T-helper 17 cell (primary cell): Measurements from ENCODE around the gene IMP4. TPM values are rescaled to one million over a fixed set of nuclear protein-coding genes. Genes with fewer than 3 reads are reported as not detected.

Experiments used
- ATAC-seq: fragments of 150-1000 bp; cut with Tn5 transposase; 2 replicates; pipeline ENCODE4 v1.10.0; 2021; ENCODE audit warnings: mild to moderate bottlenecking, moderate library complexity
- DNase-seq, 3 donors: peaks; one replicate each; pipeline versions ENCODE4 v3.0.0 to v3.0.0-alpha.2; 2020 to 2021
- H3K9me3 ChIP-seq: one replicate; pipeline ENCODE4 v1.7.0; 2013; ENCODE audit warnings: low read length, mild to moderate bottlenecking; ENCODE audit not compliant: control insufficient read depth, poor library complexity, severe bottlenecking
- H3K27ac Mint-ChIP-seq: one replicate; pipeline ENCODE4 v1.8.0; 2022; ENCODE audit warnings: mild to moderate bottlenecking, moderate library complexity, mixed read lengths
- H3K27me3 Mint-ChIP-seq: one replicate; pipeline ENCODE4 v1.8.0; 2022; ENCODE audit warnings: mixed read lengths
- H3K36me3 Mint-ChIP-seq: one replicate; pipeline ENCODE4 v1.8.0; 2022; ENCODE audit warnings: low read depth, mixed read lengths
- H3K4me1 Mint-ChIP-seq: one replicate; pipeline ENCODE4 v1.8.0; 2022; ENCODE audit warnings: mild to moderate bottlenecking, mixed read lengths
- H3K4me3 Mint-ChIP-seq: one replicate; pipeline ENCODE4 v1.8.0; 2022; ENCODE audit warnings: mild to moderate bottlenecking, moderate library complexity, mixed read lengths
- total RNA-seq, 4 donors: library from RNA in 2 of 4; stranded (reverse) in 2 of 4; gene quantifications; one replicate each; pipeline ENCODE4 v1.2.3 and lab custom pipeline; 2022 to 2026

The IMP4 gene
- total RNA-seq, 2 donors from 2014 or later, result 59.3 to 65.6 TPM

DNA sequence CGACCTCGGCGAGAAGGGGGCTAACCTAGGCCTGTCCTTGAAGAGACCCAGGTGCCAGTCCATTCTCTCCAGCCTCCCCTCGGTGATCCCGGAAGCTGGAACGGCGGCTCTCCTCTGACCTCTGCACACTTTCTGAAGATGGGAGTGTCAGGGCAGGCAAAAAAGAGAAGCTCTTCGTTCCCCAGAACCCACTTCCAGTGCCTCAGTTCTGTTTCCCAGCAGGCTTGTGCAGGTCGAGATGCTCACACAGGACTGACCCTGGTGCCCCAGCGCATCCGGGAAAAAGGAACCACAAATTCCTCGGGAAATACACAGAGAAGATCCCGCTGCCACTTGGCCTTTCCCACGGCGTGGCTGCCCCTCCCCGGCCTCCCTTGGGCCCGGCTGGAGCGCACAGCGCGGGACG lies 12.5 kb downstream of the IMP4 start:
- Mint-ChIP-seq H3K27me3 (no peaks in the 10 kb centered on the region), H3K36me3 (no peaks in the 10 kb centered on the region), H3K27ac (no peak overlapping the region), H3K4me3 (peak overlapping the region; percentile 86), H3K4me1 (peaks cover 8% of the 10 kb centered on the region)
- ATAC-seq (no peak), DNase-seq (no peak)
- no peaks in the 10 kb centered on the region for H3K9me3 ChIP-seq

DNA sequence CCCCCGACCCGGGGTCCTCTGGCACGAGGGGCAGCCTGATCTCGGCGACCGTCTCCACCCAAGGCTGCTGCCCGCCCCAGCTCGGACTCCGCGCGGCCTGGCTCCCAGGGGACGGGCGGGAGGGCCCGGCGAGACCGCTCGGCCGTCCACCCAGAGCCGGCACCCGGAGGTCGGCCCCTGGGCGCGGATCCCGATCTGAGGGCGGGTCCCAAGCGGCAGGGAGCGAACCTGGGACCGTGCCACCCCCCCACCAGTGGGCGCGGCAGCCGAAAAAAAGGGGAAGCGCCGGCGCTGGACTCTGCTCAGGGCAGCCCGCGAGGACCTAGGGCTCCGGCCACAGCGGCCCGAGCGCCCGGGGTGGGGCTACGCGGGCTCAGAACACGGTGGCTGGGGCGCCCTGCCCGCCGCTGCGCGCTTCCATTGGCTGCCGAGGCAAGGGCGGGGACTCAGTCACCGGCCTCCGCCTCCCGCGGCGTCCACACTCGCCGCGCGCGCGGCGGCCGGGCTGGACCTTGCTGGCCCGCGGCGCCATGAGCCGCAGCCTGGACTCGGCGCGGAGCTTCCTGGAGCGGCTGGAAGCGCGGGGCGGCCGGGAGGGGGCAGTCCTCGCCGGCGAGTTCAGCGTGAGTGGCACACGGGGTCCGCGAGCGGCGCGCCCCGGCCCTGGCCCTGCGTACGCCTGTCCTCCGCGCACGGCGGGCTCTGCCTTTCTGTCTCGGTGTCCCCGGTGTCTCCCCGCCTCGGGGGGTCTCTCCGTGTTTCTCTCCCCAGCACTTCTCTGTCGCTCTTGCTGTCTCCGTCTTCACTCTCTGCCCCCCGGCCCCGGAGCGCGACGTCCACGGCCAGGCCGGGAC lies 13.1 kb downstream of the IMP4 start, which contains the start of gene PTPN18:
Gene PTPN18 (plus strand): TSS at position 479 of the 854 bp plus-strand sequence. CDS start 52 bp downstream, at position 531.
- ATAC-seq (peak; percentile 93), DNase-seq (peak; percentile 40 to 55 (median 47))
- H3K4me1 Mint-ChIP-seq, result peaks cover 8% of the 10 kb centered on the region
- peak within 1 kb of the TSS; percentile 86 for H3K4me3 Mint-ChIP-seq
- no peaks in the 10 kb centered on the region for H3K9me3 ChIP-seq
- H3K36me3 Mint-ChIP-seq, result no peaks in the 10 kb centered on the region
- no peak within 1 kb of the TSS for H3K27ac Mint-ChIP-seq
- H3K27me3 Mint-ChIP-seq, result no peaks in the 10 kb centered on the region

DNA sequence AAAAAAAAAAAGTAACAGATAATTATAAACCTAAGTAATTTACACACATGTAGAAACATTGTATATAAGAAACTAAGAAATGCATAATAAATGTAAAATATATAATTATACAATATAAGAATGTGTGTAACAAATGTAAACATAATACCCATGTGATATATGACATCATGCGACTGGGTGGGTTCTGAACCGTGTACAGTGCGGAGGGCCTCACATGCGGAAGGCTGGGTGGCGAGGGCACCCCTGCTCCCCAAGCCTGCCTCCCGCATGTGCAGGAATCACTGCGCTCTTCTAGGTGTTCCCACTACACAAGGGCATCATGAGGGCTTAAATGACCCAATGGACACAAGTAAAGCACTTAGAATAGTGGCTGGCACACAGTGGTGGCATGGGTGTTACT lies 15.2 kb downstream of the IMP4 start:
- Mint-ChIP-seq H3K36me3 (no peaks in the 10 kb centered on the region), H3K27ac (no peak overlapping the region), H3K27me3 (no peaks in the 10 kb centered on the region), H3K4me3 (no peak overlapping the region), H3K4me1 (peaks cover 8% of the 10 kb centered on the region)
- H3K9me3 ChIP-seq, result no peaks in the 10 kb centered on the region
- ATAC-seq, result no peak
- DNase-seq, result no peak

DNA sequence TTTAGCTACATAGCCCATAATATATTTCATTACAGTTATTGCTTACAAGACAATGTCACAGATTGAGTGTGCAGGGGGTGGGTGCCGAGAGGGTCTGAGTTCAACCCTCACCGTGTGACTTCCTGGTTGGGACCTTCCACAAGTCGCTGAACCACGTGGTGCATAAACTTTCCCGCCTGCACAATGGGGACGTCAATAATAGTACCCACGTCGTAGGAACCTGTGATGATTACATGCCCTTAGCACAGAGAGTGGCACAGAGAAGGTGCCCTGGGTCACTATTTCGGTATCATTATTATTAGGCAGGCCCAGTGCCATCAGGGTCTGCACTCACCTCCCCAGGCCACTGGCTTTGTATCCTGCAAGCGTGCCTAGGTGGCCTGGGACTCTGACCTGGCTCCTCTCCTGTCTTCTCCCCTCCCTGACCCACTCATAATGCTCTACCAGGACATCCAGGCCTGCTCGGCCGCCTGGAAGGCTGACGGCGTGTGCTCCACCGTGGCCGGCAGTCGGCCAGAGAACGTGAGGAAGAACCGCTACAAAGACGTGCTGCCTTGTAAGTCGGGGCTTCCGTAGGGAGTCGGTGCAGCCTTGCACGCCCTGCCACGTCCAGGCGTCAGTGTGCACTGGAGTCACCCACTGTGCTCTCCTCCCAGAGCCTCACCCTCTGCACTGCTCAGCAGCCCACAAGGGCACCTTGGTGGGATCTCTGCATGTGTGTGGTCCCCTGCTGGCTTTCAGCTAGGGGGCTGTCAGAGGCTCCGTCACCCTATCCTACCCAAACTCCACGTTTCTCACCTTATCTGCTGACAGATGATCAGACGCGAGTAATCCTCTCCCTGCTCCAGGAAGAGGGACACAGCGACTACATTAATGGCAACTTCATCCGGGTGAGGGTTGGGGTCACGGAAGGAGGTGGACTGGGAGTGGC lies 16.0 kb downstream of the IMP4 start:
- peaks cover 8% of the 10 kb centered on the region for H3K4me1 Mint-ChIP-seq
- no peaks in the 10 kb centered on the region for H3K27me3 Mint-ChIP-seq
- ATAC-seq, result no peak
- no peaks in the 10 kb centered on the region for H3K9me3 ChIP-seq
- H3K36me3 Mint-ChIP-seq, result no peaks in the 10 kb centered on the region
- H3K27ac Mint-ChIP-seq, result no peak overlapping the region
- no peak overlapping the region for H3K4me3 Mint-ChIP-seq
- no peak for DNase-seq

DNA sequence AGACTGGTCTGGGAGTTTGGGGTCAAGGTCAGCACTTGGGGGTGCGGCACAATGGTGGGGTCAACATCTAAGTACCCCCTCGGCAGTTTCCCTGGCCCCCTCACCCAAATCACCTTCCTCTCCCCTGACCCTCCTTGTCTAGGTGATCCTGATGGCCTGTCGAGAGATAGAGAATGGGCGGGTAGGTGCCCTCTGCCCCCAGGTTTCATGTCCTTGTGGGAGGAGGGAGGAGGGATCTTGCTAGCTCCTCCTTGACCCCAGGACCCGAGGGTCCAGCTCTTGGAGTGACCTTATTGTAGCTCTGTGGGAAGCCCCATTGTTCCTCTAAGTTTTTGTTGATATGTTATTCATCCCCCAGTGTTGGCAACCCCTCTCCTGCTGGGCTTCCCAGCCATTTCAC lies 16.8 kb downstream of the IMP4 start:
- H3K36me3 Mint-ChIP-seq, result no peaks in the 10 kb centered on the region
- no peak overlapping the region for H3K27ac Mint-ChIP-seq
- H3K4me1 Mint-ChIP-seq, result peaks cover 5% of the 10 kb centered on the region
- ATAC-seq (no peak), DNase-seq (no peak)
- H3K27me3 Mint-ChIP-seq, result no peaks in the 10 kb centered on the region
- no peaks in the 10 kb centered on the region for H3K9me3 ChIP-seq
- H3K4me3 Mint-ChIP-seq, result no peak overlapping the region

DNA sequence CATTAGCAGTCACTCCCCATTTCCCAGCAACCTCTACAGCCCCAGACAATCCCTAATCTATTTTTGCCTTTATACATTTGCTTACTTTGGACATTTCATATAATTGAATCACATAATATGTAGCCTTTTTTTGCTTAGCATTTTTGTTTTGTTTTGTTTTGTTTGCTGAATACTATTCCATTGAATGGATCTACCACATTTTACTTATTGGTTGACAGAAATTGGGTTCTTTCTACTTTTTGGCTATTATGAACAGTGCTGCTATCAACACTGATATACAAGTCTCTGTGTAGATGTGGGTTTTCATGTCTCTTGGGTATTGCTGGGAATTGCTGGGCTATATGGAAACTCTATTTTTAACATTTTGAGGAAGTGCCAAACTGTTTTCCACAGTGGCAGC lies 20.8 kb downstream of the IMP4 start:
- DNase-seq (no peak), ATAC-seq (no peak)
- H3K27me3 Mint-ChIP-seq, result no peaks in the 10 kb centered on the region
- H3K36me3 Mint-ChIP-seq, result no peaks in the 10 kb centered on the region
- no peak overlapping the region for H3K4me3 Mint-ChIP-seq
- no peaks in the 10 kb centered on the region for H3K9me3 ChIP-seq
- H3K4me1 Mint-ChIP-seq, result no peaks in the 10 kb centered on the region
- H3K27ac Mint-ChIP-seq, result no peak overlapping the region

DNA sequence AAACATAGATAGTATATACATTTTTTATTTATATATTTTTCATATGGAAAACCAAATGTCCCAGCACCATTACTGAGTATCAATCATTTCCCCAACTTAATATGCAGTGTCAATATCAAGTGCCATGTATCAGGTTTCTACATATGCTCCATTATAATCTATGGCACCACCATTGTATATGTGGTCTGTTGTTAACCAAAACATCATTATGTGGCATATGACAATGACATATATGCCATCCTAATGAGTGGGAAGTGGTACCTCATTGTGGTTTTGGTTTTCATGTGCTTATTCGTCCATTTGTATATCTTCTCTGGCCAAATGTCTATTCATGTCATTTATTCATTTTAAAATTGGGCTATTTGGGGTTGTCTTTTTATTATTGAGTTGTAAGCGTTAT lies 22.4 kb downstream of the IMP4 start:
- no peak overlapping the region for H3K4me3 Mint-ChIP-seq
- no peaks in the 10 kb centered on the region for H3K9me3 ChIP-seq
- no peaks in the 10 kb centered on the region for H3K36me3 Mint-ChIP-seq
- peaks cover 3% of the 10 kb centered on the region for H3K4me1 Mint-ChIP-seq
- H3K27me3 Mint-ChIP-seq, result no peaks in the 10 kb centered on the region
- ATAC-seq, result no peak
- H3K27ac Mint-ChIP-seq, result no peak overlapping the region
- DNase-seq, result no peak

DNA sequence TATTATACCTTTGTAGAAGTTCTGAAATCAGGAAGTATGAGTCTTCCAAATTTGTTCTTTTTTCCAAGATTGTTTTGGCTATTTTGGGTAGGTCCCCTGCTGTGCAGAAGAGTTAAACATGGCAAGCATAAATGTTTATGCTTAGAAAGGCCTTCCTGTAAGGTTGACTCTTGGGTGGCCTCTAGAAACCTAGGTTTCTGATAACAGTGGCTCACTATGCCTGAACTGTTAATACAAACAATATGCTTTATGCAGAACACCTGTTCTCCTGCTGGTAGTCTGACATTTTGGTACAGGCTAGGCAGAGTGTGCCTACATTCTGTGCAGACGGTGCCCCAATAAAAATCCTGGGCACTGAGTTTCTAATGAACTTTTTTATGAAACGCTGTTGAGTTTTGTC lies 23.3 kb downstream of the IMP4 start:
- peaks cover 12% of the 10 kb centered on the region for H3K4me1 Mint-ChIP-seq
- H3K9me3 ChIP-seq, result no peaks in the 10 kb centered on the region
- no peaks in the 10 kb centered on the region for H3K27me3 Mint-ChIP-seq
- DNase-seq, result no peak
- no peak overlapping the region for H3K4me3 Mint-ChIP-seq
- H3K36me3 Mint-ChIP-seq, result no peaks in the 10 kb centered on the region
- ATAC-seq, result no peak
- H3K27ac Mint-ChIP-seq, result no peak overlapping the region

DNA sequence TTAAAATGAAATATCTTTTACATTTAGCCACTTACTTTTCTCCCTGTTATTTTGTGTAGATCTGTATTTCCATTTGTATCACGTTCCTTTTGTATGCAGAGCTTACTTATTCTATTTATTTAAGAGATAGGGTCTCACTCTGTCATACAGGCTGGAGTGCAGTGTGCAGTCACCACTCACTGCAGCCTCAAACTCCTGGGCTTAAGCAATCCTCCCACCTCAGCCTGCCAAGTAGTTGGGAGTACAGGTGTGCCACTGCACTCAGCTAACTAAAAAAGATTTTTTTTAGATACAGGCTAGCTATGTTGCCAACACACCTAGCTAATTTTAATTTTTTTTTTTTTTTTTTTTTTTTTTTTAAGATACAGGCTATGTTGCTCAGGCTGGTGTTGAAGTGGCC lies 24.0 kb downstream of the IMP4 start:
- DNase-seq (no peak), ATAC-seq (no peak)
- Mint-ChIP-seq H3K27me3 (no peaks in the 10 kb centered on the region), H3K4me1 (peaks cover 20% of the 10 kb centered on the region), H3K36me3 (no peaks in the 10 kb centered on the region), H3K4me3 (no peak overlapping the region), H3K27ac (no peak overlapping the region)
- H3K9me3 ChIP-seq, result no peaks in the 10 kb centered on the region

DNA sequence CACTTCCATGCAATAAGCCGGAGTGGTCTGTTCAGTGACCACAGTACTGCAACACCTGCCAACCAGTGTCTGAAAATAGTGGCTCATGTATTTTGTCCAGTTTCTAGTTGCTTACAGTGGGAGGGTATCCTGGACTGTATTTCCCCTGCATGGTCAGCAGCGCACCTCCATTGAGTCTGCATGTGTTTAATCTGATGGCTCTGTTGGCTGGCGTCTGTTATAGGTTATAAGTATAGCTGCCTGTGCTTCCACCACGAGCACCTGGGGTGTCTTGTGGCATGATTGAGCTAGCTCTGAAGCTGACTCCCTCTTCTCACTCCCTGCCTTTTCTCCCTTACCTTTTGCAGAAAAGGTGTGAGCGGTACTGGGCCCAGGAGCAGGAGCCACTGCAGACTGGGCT lies 26.1 kb downstream of the IMP4 start:
- no peak for ATAC-seq
- DNase-seq, result no peak
- Mint-ChIP-seq H3K27me3 (no peaks in the 10 kb centered on the region), H3K36me3 (peaks cover 5% of the 10 kb centered on the region), H3K27ac (peak overlapping the region; percentile 97), H3K4me3 (no peak overlapping the region), H3K4me1 (peaks cover 29% of the 10 kb centered on the region)
- H3K9me3 ChIP-seq, result no peaks in the 10 kb centered on the region

DNA sequence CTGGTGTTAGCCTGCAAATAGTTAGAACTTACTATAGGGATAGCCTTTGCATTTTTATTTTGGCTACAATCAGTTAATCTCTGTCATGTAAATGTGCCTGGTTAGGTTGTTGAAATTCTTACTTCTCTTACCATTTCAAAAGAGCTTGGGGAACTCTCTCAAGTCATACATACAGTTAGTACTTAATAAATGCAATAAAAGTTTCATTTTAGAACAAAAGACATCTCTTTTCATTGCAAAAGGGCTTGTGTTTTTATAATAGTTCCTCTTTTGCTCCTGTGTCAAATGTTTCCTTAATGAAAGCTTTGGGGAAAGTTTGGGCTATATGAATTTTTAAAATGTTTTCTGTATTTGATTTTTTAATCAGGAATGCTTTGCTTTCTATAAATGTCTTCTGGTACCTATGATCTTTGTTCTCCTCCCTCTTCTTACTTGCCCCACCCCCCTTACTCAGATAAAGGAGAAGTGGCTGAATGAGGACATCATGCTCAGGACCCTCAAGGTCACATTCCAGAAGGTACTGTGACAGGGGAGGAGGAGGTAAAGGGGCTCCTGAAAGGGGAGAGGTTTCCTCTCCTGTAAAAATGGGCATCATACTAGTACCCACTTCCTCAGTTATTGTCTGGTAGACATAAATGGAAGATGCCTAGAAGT lies 26.7 kb downstream of the IMP4 start:
- no peak for DNase-seq
- Mint-ChIP-seq H3K36me3 (peaks cover 5% of the 10 kb centered on the region), H3K27ac (peak overlapping the region; percentile 97), H3K27me3 (no peaks in the 10 kb centered on the region), H3K4me1 (peaks cover 34% of the 10 kb centered on the region), H3K4me3 (peak overlapping the region; percentile 94)
- ATAC-seq, result no peak
- H3K9me3 ChIP-seq, result no peaks in the 10 kb centered on the region

DNA sequence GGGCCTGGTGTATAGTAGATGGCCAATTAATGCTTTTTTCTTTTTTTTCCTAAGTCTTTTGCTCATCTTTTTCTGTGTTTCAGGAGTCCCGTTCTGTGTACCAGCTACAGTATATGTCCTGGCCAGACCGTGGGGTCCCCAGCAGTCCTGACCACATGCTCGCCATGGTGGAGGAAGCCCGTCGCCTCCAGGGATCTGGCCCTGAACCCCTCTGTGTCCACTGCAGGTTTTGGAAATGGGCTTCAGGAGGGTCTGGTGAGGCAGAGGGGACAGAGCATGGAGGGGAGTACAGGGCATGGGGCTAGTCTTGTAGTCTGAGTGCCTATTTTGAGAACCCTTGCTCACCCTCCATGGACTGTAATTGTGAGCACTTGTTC lies 27.3 kb downstream of the IMP4 start:
- DNase-seq (no peak), ATAC-seq (no peak)
- H3K27ac Mint-ChIP-seq, result peak overlapping the region; percentile 97
- peak overlapping the region; percentile 94 for H3K4me3 Mint-ChIP-seq
- H3K4me1 Mint-ChIP-seq, result peaks cover 39% of the 10 kb centered on the region
- no peaks in the 10 kb centered on the region for H3K27me3 Mint-ChIP-seq
- peaks cover 7% of the 10 kb centered on the region for H3K36me3 Mint-ChIP-seq
- H3K9me3 ChIP-seq, result no peaks in the 10 kb centered on the region

DNA sequence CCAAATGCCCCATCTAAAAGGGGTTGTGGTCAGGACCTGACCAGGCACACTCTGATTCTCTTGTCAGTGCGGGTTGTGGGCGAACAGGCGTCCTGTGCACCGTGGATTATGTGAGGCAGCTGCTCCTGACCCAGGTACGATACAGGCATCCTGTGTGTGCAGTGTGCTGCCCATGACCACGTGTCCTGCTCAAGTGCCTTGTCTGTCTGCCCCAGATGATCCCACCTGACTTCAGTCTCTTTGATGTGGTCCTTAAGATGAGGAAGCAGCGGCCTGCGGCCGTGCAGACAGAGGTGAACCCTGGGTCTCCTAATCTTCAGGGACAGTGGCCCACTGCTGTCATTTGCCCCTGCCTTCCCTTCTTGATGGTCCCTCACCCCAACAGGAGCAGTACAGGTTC lies 27.8 kb downstream of the IMP4 start:
- peak overlapping the region; percentile 94 for H3K4me3 Mint-ChIP-seq
- DNase-seq (peak in 2 of 3 donors; percentile 15 to 41), ATAC-seq (peak; percentile 65)
- H3K4me1 Mint-ChIP-seq, result peaks cover 42% of the 10 kb centered on the region
- peaks cover 7% of the 10 kb centered on the region for H3K36me3 Mint-ChIP-seq
- no peaks in the 10 kb centered on the region for H3K9me3 ChIP-seq
- H3K27me3 Mint-ChIP-seq, result no peaks in the 10 kb centered on the region
- peak overlapping the region; percentile 97 for H3K27ac Mint-ChIP-seq
